GM12878 (cell line): ENCODE data around the gene FAM53B.

Source experiments
- ATF3 ChIP-seq: IDR thresholded peaks from 2 replicates; pipeline ENCODE4 v1.6.1; 2011; ENCODE audit warnings: low read depth, mild to moderate bottlenecking, low read length, moderate library complexity, borderline replicate concordance; ENCODE audit errors: extremely low read depth
- BHLHE40 ChIP-seq, 2 experiments: fragments of 450-650 bp in 1 of 2; IDR thresholded peaks; 2 replicates each; pipeline ENCODE4 v1.6.1; 2011 to 2017; ENCODE audit warnings: low read depth in 2 of 2, borderline replicate concordance in 1 of 2, improper control_type of control experiment in 1 of 2, low read length in 1 of 2, mild to moderate bottlenecking in 1 of 2
- BRCA1 ChIP-seq: IDR thresholded peaks from 2 replicates; pipeline ENCODE4 v1.6.1; 2011; ENCODE audit warnings: low read depth, low read length, improper control_type of control experiment
- CEBPB ChIP-seq, 2 experiments: fragments of 150-350 bp in 1 of 2; IDR thresholded peaks; 2 replicates each; pipeline ENCODE4 v1.6.1; 2012 to 2014; ENCODE audit warnings: low read depth in 2 of 2, low read length in 2 of 2, borderline replicate concordance in 1 of 2, inconsistent platforms in 1 of 2
- CHD2 ChIP-seq: IDR thresholded peaks from 2 replicates; pipeline ENCODE4 v1.6.1; 2011; ENCODE audit warnings: low read depth, low read length, improper control_type of control experiment, borderline replicate concordance
- CREB1 ChIP-seq: IDR thresholded peaks from 2 replicates; pipeline ENCODE4 v1.6.1; 2012; ENCODE audit warnings: low read depth, mild to moderate bottlenecking, inconsistent platforms
- CTCF ChIP-seq, 3 experiments: IDR thresholded peaks in 2 of 3; conservative IDR thresholded peaks in 1 of 3; 2 replicates each; pipeline ENCODE4 v1.5.1; 2011; ENCODE audit warnings: low read depth in 3 of 3, low read length in 3 of 3, mild to moderate bottlenecking in 3 of 3, control low read depth in 2 of 3, moderate library complexity in 2 of 3, inconsistent platforms in 1 of 3, mixed read lengths in 1 of 3; ENCODE audit not compliant: control insufficient read depth in 2 of 3, insufficient read depth in 1 of 3; ENCODE audit errors: extremely low read depth in 1 of 3
- EP300 ChIP-seq, 2 experiments: fragments of 150-350 bp in 1 of 2; IDR thresholded peaks; 2 replicates each; pipeline ENCODE4 v1.6.1; 2011 to 2012; ENCODE audit warnings: low read depth in 2 of 2, low read length in 2 of 2, borderline replicate concordance in 1 of 2, improper control_type of control experiment in 1 of 2, inconsistent platforms in 1 of 2; ENCODE audit not compliant: control insufficient read depth in 1 of 2
- HDAC6 ChIP-seq: fragments of 200-600 bp; sonication (generic); IDR thresholded peaks from one replicate; pipeline ENCODE4 v1.8.0; 2017; ENCODE audit warnings: antibody characterized with exemption; ENCODE audit not compliant: unreplicated experiment
- MXI1 ChIP-seq: fragments of 150-350 bp; IDR thresholded peaks from 2 replicates; pipeline ENCODE4 v1.6.1; 2011; ENCODE audit warnings: low read depth, mild to moderate bottlenecking, inconsistent platforms, low read length, improper control_type of control experiment
- NFXL1 ChIP-seq: fragments of 450-650 bp; IDR thresholded peaks from 2 replicates; pipeline ENCODE4 v1.6.1; 2017; ENCODE audit warnings: antibody characterized with exemption, mild to moderate bottlenecking, borderline replicate concordance
- SREBF1 ChIP-seq: IDR thresholded peaks from 2 replicates; pipeline ENCODE4 v1.6.1; 2012; ENCODE audit warnings: mild to moderate bottlenecking, low read length
- TAF1 ChIP-seq: IDR thresholded peaks from 2 replicates; pipeline ENCODE4 v1.6.1; 2011; ENCODE audit warnings: mild to moderate bottlenecking, low read depth, low read length, borderline replicate concordance
- TF ChIP-seq, protein P1 (sequence below): IDR thresholded peaks from 2 replicates; pipeline ENCODE4 v1.6.1; 2011; ENCODE audit warnings: borderline replicate concordance, low read depth, mild to moderate bottlenecking, moderate library complexity, mixed read lengths, low read length; ENCODE audit not compliant: insufficient read depth; ENCODE audit errors: extremely low read length

- TF ChIP-seq EP300 (IDR thresholded peaks at IDR 0.05; ENCODE audit: borderline replicate concordance in 1 of 2, control insufficient read depth in 1 of 2, low read depth in 2 of 2, low read length in 2 of 2) (no peak), TAF1 (no peak), CEBPB (IDR thresholded peaks at IDR 0.05; ENCODE audit: borderline replicate concordance in 1 of 2, low read depth in 2 of 2, low read length in 2 of 2) (no peak), MXI1 (no peak), NFXL1 (no peak), CREB1 (no peak), ATF3 (no peak), CHD2 (no peak), BHLHE40 (IDR thresholded peaks at IDR 0.05; ENCODE audit: borderline replicate concordance in 1 of 2, low read depth in 2 of 2, low read length in 1 of 2) (no peak), SREBF1 (no peak), HDAC6 (no peak), CTCF (IDR thresholded peaks at IDR 0.05 in 2 of 3, conservative IDR thresholded peaks at IDR 0.05 in 1 of 3; ENCODE audit: control insufficient read depth in 2 of 3, extremely low read depth in 1 of 3, insufficient read depth in 1 of 3, low read depth in 3 of 3, low read length in 3 of 3) (no peak), BRCA1 (no peak)
- TF ChIP-seq, protein P1, sequence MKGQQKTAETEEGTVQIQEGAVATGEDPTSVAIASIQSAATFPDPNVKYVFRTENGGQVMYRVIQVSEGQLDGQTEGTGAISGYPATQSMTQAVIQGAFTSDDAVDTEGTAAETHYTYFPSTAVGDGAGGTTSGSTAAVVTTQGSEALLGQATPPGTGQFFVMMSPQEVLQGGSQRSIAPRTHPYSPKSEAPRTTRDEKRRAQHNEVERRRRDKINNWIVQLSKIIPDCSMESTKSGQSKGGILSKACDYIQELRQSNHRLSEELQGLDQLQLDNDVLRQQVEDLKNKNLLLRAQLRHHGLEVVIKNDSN = no peak
Observed at GRCh38 chr10:124630551-124630950, 113.6 kb downstream of the FAM53B start.
